ENCODE data around the gene IL17RE. TPM values are rescaled to one million over a fixed set of nuclear protein-coding genes. Genes with fewer than 3 reads are reported as not detected.

The IL17RE gene
- total and polyA plus RNA-seq, 9 of the 15 experiments (the other 6 are each of a cell fraction or from before 2014, with no cell fraction given): 0.32 to 1.9 (median 0.51) TPM; not detected in 4

DNA sequence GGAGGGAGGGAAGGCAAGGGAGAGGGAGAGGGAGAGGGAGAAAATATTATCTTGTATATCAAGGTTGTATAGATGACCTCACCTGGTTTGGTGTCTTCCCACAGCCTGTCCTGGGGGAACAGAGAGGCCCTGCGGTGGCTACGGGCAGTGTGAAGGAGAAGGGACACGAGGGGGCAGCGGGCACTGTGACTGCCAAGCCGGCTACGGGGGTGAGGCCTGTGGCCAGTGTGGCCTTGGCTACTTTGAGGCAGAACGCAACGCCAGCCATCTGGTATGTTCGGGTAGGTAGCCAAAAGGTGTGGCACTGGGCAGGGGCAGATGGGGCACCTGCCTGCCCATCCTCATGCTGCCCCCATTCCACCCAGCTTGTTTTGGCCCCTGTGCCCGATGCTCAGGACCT, 38.1 kb downstream of the IL17RE start:
- Histone ChIP-seq H3K79me2 (ENCODE audit: control insufficient read depth, insufficient read depth, low read length) (peaks cover 5% of the 10 kb centered on the region; the same call in 2 of the 3 replicates), H3K27me3 (ENCODE audit: control insufficient read depth in 2 of 2, insufficient read depth in 2 of 2, low read length in 2 of 2) (no peaks in the 10 kb centered on the region), H3K4me2 (ENCODE audit: insufficient read depth, low read length) (no peak overlapping the region), H4K20me1 (replicated peaks; ENCODE audit: control insufficient read depth, insufficient read depth, low read length) (no peaks in the 10 kb centered on the region), H2AFZ (ENCODE audit: low read depth, low read length) (no peak overlapping the region), H3K9me1 (ENCODE audit: control insufficient read depth, insufficient read depth, low read length) (no peaks in the 10 kb centered on the region), H3K27ac (ENCODE audit: extremely low read depth, low read depth, low read length) (no peak overlapping the region), H3K9ac (ENCODE audit: insufficient read depth in 1 of 2, low read depth in 2 of 2, low read length in 2 of 2) (no peak overlapping the region), H3K9me3 (replicated peaks; ENCODE audit: control insufficient read depth, insufficient read depth, low read depth, low read length) (0 out of 2 replicates have a peak, but pooled peaks cover 3% of the 10 kb centered on the region), H3K4me3 (no peak overlapping the region), H3K4me1 (replicated peaks in 1 of 2; ENCODE audit: control insufficient read depth in 2 of 2, insufficient read depth in 2 of 2, low read length in 2 of 2) (peaks cover 0 to 15% of the 10 kb centered on the region in 2 experiments; a peak in 3 of 5 replicates), H3K36me3 (ENCODE audit: control insufficient read depth, insufficient read depth, low read length) (peaks cover 45% of the 10 kb centered on the region)
- ATAC-seq: no peak
- CTCF ChIA-PET (ENCODE audit: low intra/inter-chr PET ratio): no interaction called here
- POLR2A ChIA-PET: no interaction called here
- BruUV-seq (replicated peaks): no TSS peak
- intact Hi-C loops (cut with micrococcal nuclease): no loop called here
- DNase-seq (ENCODE audit: extremely low read depth in 1 of 4, low spot score in 3 of 4): no peak
- no peak for FAIRE-seq
- 94% methylated on average over 8 of the region's 10 CpGs for WGBS (ENCODE audit: insufficient coverage, low coverage, missing lambda C conversion rate)
- TF ChIP-seq TCF3 (CRISPR knock-in tag; IDR thresholded peaks at IDR 0.05) (no peak), ZNF384 (IDR thresholded peaks at IDR 0.05; ENCODE audit: low read depth, low read length) (no peak), POLR2H (tag; IDR thresholded peaks at IDR 0.05; ENCODE audit: low read depth) (no peak), POLR2B (IDR thresholded peaks at IDR 0.05; ENCODE audit: low read depth, partially characterized antibody) (no peak)
- in situ Hi-C loops (cut with MboI): no loop called here

DNA sequence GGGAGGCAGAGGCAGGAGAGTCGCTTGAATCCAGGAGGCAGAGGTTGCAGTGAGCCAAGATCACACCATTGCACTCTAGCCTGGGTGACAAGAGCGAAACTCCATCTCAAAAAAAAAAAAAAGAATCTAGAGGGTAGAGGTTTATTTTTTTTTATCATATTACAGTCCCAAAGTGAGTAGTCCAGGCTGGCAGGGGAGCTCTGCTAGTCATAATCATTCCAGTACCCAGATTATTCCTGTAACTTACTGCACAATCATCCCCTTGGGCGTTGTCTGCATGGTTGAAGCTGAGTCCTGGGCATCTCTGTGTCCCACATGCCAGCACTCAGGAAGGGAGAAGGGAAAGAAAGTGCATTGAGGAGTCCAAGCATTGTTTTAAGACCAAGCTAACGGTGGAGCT, 39.5 kb downstream of the IL17RE start:
- in situ Hi-C loops (cut with MboI) (no loop called here), intact Hi-C loops (cut with micrococcal nuclease) (no loop called here)
- Histone ChIP-seq H3K4me1 (replicated peaks in 1 of 2; ENCODE audit: control insufficient read depth in 2 of 2, insufficient read depth in 2 of 2, low read length in 2 of 2) (peaks cover 0 to 26% of the 10 kb centered on the region in 2 experiments; a peak in 3 of 5 replicates), H3K9me3 (replicated peaks; ENCODE audit: control insufficient read depth, insufficient read depth, low read depth, low read length) (0 out of 2 replicates have a peak, but pooled peaks cover 3% of the 10 kb centered on the region), H2AFZ (ENCODE audit: low read depth, low read length) (no peak overlapping the region), H3K79me2 (ENCODE audit: control insufficient read depth, insufficient read depth, low read length) (no peaks in the 10 kb centered on the region), H3K9me1 (ENCODE audit: control insufficient read depth, insufficient read depth, low read length) (no peaks in the 10 kb centered on the region), H3K4me3 (no peak overlapping the region), H3K27ac (ENCODE audit: extremely low read depth, low read depth, low read length) (no peak overlapping the region), H3K9ac (ENCODE audit: insufficient read depth in 1 of 2, low read depth in 2 of 2, low read length in 2 of 2) (no peak overlapping the region), H4K20me1 (replicated peaks; ENCODE audit: control insufficient read depth, insufficient read depth, low read length) (no peaks in the 10 kb centered on the region), H3K36me3 (ENCODE audit: control insufficient read depth, insufficient read depth, low read length) (peaks cover 33% of the 10 kb centered on the region; the same call in 2 of the 3 replicates), H3K27me3 (ENCODE audit: control insufficient read depth in 2 of 2, insufficient read depth in 2 of 2, low read length in 2 of 2) (no peaks in the 10 kb centered on the region), H3K4me2 (ENCODE audit: insufficient read depth, low read length) (no peak overlapping the region)
- DNase-seq (ENCODE audit: extremely low read depth in 1 of 4, low spot score in 3 of 4): no peak
- FAIRE-seq: no peak
- BruUV-seq (replicated peaks): no TSS peak
- ATAC-seq: no peak
- CTCF ChIA-PET (ENCODE audit: low intra/inter-chr PET ratio): no interaction called here
- POLR2A ChIA-PET: interaction anchor here (1.6 kb wide), 1 partner anchor 14 kb away, joined by 6 read pairs; no protein-coding TSS in a partner anchor
- 68% methylated on average over 4 of the region's 4 CpGs for WGBS (ENCODE audit: insufficient coverage, low coverage, missing lambda C conversion rate)
- no peak for TF ChIP-seq HIVEP1 (CRISPR knock-in tag; IDR thresholded peaks at IDR 0.05)
- TF ChIP-seq TCF7L2 (IDR thresholded peaks at IDR 0.05; ENCODE audit: low read depth, low read length): no peak
- TF ChIP-seq, protein P1, sequence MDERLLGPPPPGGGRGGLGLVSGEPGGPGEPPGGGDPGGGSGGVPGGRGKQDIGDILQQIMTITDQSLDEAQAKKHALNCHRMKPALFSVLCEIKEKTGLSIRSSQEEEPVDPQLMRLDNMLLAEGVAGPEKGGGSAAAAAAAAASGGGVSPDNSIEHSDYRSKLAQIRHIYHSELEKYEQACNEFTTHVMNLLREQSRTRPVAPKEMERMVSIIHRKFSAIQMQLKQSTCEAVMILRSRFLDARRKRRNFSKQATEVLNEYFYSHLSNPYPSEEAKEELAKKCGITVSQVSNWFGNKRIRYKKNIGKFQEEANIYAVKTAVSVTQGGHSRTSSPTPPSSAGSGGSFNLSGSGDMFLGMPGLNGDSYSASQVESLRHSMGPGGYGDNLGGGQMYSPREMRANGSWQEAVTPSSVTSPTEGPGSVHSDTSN (CRISPR knock-in tag; IDR thresholded peaks at IDR 0.05; ENCODE audit: low read depth): no peak
- TF ChIP-seq, protein P1 (tag; conservative IDR thresholded peaks at IDR 0.05; ENCODE audit: low read depth): no peak
- TF ChIP-seq, protein P2, sequence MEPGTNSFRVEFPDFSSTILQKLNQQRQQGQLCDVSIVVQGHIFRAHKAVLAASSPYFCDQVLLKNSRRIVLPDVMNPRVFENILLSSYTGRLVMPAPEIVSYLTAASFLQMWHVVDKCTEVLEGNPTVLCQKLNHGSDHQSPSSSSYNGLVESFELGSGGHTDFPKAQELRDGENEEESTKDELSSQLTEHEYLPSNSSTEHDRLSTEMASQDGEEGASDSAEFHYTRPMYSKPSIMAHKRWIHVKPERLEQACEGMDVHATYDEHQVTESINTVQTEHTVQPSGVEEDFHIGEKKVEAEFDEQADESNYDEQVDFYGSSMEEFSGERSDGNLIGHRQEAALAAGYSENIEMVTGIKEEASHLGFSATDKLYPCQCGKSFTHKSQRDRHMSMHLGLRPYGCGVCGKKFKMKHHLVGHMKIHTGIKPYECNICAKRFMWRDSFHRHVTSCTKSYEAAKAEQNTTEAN (CRISPR knock-in tag; IDR thresholded peaks at IDR 0.05): no peak
- TF ChIP-seq RFX1 (IDR thresholded peaks at IDR 0.05): no peak
- no peak for TF ChIP-seq MCM3 (IDR thresholded peaks at IDR 0.05)
- TF ChIP-seq, protein P3, sequence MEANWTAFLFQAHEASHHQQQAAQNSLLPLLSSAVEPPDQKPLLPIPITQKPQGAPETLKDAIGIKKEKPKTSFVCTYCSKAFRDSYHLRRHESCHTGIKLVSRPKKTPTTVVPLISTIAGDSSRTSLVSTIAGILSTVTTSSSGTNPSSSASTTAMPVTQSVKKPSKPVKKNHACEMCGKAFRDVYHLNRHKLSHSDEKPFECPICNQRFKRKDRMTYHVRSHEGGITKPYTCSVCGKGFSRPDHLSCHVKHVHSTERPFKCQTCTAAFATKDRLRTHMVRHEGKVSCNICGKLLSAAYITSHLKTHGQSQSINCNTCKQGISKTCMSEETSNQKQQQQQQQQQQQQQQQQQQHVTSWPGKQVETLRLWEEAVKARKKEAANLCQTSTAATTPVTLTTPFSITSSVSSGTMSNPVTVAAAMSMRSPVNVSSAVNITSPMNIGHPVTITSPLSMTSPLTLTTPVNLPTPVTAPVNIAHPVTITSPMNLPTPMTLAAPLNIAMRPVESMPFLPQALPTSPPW (CRISPR knock-in tag; IDR thresholded peaks at IDR 0.05): no peak

Measured in K562 (cell line).